HG02973 (cell line): ENCODE results near the gene CELSR3.

Source experiments
- ATAC-seq: cut with Tn5 transposase; IDR thresholded peaks from one replicate; pipeline ENCODE4 v1.9.1; 2021; ENCODE audit warnings: moderate library complexity; ENCODE audit not compliant: unreplicated experiment

The CELSR3 gene

DNA sequence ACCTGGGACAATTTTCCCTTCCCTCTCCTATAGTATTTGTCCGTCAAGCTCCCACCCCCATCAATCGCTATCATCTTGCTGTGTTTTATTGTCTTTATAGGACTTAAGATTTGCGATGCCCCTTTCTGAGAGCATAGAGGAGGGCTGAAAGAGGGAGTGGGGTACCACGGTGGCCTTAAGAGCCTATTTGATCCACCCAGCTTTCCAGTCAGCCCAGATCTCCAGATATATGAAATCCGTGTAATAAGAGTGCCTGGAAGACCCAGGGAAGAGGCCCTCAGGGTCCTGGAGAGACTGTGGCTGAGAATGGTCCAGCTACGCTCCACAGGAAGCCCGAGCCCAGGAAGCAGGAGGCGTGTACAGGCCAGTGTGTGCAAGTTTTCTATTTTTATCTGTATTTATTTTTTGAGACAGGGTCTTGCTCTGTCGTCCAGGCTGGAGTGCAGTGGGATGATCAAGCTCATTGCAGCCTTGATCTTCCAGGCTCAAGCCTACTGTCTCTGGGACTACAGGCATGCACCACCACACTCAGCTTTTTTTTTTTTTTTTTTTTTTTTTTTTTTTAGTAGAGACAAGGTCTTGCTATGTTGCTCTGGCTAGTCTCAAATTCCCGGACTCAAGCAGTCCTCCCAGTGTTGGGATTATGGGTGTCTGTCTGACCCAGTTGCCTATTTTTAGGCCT lies 24.0 kb upstream of the CELSR3 start:
- ATAC-seq, result no peak

DNA sequence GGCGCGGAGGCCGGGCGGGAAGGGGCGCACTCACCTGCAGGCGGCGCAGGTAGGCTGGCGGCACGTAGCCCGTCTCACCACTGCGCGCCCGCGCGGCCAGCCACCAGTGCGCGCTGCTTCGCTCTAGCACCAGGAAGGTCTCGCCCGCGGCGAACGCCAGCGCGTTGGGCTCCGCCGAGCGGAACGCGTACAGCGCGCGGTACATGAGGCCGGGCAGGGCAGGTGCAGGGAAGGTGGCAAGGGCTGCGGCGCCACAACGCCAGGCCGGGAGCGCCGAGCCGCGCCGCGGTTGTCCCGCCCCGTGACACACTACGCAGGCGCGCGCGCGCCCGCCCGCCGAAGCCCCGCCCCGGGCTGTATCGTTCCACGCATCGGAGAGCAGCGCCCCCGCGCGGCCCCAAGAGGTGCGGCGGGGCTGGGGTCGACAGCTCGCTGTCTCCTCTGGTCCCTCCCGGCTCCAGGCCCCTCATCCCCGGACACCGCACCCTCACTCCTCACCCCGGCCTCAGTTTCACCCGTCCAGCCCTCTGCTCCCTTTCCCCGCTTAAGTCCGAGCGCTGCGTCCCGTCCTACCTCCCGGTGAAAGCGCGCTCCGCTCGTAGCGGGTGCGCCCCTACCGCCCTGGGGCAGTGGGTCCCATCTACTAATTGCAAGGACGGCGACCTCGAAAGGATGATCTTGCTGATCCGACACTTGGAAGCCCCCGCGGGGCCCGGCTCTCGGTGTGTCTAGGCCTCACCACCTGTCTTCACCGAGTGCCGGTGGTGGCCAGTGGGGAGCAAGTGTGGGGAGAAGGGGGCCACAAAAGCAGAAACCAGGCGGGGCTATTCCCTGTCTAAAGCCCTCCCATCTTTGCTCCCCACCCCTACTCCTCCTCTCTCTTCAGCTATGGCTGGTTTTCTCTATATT lies 23.2 kb upstream of the CELSR3 start, which contains the start of gene NCKIPSD:
Gene NCKIPSD (minus strand): TSS at position 313 of the 909 bp plus-strand sequence. CDS start 108 bp downstream, at position 205.
- peak; percentile 76 for ATAC-seq

DNA sequence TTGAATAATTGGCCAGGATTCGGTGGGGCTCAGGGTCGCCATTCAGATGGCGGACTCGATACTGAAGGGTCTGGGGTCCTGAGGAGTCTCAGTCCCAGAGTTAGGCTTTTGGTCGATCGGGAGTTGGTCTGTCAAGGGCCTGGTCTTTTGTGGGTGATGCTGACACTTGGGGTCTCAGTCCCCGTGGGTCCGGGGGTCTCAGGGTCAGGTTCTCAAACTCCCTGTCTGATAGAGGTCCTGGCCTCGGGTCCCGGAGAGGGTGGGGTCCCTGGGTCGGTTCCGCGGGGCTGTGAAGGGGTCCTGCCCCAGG lies 22.6 kb upstream of the CELSR3 start:
- no peak for ATAC-seq

DNA sequence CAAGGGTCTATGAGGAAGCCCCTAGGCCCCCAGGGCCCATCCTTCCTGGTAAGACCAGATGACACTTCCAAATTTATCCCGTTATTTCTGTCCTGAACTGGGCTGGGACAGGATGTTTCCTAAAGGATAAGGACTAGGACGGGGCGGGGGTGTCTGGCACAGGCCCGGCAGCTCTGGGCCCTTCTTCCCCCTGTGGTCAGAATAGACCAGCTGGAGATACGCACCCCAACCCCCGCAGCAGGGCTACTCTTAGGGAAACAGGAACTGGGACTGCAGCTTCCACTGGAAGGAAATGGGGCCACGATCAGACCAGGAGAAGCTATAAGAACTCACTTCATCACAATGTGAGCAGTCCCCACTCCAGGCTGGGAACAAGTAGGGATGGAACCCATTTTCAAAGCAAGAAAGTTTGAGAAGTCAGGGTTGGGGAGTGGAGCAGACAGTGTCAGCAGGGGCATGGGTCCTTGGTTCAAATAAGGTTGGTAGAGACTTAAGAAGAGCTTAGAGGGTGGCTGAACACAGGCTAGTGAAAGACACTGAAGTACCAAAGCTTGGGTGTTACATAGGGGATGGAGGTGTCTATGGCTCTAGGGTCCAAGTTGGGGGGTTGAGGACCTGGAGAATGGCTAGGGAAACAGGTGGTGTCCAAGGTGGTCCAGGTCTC lies 21.9 kb upstream of the CELSR3 start:
- ATAC-seq, result no peak

DNA sequence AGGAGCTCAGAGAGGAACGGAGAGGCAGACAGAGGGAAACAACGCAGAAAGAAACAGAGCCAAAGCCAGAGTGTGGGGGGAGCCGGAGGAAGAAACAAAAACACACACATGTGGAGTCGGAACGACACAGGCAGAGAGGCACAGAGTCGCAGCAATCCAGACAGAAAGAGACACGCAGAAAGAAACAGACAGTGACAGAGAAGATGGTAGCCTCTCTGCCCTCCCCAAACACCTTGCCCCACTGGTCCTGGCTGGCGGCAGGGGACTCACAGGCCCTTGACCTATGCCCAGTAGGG lies 21.3 kb upstream of the CELSR3 start:
- ATAC-seq, result no peak

DNA sequence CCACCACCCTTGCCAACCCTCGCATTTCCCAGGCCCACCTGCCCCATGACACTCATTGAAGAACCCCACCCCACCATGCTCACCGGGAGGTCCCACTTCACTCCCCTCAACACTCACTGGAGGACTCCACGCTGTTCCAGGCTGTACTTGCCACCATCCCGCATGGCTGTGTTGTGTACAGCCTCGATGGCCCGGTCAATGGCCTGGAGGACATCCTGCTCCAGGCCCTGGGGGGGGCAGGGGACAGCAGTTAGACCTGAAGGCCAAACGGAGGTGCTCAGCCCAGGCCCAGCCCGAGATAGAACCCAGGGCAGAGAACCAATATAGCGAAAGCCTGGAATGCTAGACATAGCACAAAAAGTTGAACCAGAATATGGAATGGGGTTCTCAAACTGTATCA lies 20.1 kb upstream of the CELSR3 start:
- no peak for ATAC-seq

DNA sequence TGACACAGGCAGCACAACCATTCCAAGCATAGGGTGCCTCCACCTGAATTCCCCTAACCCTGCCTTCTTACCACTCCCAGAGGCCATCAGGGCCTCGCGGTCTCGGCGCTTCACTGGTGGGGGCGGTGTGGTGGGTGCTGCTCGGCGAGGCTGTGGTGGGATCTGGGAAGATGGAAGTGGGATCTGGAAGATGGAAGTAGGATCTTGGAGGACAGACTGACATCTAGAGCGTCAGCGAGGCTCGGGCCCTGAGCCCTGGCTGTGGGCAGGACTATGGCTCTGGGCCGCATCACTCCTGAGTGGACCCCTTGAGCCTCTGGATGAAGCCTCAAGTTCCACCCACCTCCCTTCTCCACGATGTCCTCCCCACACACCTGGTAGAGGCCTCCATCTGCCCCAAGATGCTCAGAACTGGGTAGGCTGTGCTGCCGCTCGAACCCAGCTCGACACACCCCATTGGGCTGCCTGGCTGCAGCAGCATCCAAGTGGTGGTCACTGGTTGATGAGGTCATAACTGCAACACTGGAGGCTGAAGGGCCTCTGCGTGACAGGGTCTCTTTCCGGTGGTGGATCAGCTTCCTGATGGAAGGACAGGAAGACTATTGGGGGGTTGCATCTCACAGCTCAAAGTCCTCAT lies 19.4 kb upstream of the CELSR3 start:
- ATAC-seq, result no peak

DNA sequence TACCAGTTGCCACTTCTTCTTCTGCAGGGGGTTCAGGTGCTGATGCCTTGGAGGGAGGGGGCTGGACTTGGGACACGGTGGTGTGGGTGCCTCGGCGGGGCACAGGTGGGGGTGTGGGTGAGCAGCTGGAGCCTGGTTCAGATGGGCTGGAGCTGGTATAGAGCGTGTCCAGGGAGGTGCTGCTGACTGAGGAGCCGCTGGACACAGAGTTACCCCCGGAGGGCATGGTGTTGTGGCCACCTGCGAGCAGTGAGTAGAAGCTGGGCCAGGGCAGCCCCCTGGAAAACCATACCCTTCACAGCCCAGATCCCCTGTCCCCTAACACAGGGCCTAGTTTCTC lies 18.8 kb upstream of the CELSR3 start:
- no peak for ATAC-seq

DNA sequence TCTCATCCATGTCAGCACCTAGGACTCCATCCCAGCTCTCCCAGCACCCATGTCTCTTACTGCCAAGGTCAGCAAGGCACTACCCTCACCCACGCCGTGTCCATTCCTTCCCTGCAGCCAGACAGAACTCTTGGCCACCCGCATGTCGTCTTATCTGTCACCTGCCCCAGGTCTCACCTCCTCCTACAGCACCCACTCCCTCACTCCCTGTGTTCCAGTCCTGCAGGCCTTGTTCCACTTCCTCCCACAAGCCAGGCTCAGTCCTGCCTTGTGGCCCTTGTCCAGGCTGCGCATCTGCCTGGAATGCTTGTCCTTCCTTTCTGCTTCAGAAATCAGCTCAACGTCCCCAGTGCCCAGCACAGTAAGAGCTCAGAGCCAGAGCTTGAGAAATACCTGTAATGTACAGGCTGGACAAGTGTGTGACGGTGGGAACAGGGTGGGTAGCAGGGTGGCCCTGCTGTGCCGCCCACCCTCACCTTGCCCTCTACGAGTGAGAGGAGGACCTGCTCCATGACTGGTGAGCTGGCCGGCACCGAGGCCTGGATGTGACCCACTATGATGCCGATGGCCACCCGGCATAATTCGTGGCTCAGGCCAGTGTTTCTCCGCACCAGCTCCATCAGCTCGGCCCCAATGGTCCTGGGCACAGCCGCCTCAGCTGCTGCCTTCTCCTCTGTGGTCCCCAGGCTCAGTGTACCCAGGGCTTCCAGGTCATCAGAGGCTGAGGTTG lies 18.3 kb upstream of the CELSR3 start:
- no peak for ATAC-seq

DNA sequence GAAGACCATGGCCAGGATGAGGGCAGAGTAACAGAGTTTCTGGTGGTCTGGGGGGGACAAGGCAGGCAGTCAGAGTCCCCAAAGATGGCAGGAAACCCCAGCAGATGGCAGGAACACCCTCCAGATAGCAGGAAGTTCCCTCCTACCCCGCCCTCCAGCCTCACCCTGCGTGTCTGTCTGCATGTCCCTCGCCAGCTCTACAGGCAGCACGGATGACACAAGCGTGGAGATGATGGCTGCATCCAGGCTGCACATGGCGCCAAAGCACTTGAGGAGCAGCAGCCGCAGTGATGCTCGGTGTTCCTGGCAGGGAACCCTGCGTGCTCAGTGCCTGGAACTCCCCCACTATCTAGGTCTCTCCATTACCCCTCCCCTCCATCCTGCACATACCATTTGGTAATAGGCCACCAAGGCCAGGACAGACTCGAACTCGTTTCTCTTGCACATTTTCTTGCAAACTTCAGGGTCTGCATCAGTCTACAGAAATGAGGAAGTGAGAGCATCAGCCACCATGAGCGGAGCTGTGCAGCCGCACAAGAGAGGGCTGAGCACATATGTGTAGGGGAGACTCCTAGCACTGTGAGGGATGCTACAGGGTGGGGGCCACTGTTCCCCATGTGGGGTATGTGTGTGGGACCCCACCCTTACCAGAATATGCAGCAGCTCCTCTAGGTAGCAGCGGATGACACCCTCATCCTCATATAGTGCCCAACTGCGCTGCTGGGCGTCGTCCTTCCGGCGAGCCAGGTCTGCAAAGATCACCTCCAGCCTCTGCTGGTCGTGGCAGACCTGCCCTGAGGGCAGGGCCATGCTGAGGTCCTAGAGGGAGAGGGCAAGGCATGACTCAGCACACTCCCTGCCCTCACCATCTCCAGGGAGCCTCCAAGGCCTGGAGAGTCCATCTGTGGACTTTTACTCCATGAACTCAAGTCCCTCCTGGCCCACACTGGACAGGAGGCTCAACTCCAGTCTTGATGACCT lies 17.0 kb upstream of the CELSR3 start:
- ATAC-seq, result no peak

DNA sequence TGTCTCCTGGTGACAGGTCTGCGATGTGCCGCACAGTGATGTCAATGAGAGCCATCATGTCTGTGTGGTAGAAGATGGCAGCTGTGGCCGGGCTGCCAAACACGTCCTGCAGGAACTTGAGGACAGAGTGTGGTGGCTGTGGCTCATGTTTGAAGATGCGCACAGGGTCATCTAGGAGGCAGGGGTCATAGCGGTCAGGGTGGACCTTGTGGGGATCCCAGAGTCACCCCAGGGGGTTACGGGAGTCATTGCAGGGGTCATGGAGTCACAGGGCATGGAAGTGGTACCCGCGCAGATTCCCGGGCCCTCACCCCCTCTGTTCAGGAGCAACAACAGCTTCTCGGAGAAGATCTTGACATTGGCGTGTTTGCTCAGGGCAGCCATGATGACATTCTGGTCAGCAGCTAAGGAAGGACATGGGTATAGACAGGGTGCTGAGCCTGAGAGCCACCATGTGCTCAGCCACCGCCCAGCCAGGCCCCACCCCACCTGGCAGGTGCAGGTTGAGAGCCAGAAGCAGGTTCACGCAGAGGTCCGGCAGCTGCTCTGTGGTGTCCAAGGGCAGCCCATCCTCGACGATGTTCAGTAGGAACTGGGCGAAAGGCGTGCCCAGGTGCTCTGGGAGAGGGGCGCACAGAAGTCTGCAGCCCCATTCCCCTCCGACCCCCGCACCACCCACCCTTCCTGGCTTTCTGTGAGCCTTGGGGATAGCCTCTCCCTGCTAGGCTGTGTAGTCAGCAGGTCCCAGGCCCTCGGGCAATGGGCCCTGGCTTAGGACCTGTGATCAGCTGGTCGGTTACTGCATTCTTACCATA lies 16.1 kb upstream of the CELSR3 start:
- ATAC-seq, result no peak

DNA sequence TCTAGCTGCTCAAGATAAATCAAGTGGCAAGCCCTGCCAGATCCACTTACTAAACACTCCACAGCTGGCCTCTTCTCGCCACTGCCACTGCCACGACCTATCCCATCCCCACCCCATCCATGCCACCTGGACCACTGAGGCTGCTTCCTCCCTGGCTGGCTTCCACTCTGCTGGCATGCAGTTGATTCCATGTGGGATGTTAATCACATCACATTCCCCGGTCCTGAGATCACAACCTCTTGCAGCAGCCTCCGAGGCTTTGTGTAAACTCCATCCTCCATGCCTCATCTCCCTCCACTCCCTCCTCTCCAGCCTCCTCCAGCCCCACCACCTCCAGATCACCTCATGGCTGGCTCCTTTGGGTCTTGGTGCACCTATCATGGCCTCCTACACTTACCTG lies 15.4 kb upstream of the CELSR3 start:
- ATAC-seq, result no peak

DNA sequence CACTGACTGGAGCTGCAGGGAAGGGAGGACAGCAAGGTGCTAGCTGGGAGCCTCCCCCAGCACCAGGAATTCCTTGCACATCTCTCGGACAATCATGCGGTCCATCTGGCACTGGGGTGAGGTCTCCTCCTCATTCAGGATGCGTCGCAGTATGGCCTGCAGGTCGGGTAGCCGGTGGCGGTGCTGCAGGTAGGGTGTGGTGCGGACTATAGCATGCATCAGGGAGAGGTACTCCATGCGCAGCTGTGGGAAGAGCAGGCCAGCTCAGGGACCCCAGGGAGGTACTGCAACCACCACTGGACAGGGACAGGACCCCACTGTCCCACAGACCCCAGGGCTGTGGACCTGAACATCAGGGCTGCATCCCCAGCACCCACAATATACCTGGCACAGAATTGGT lies 11.8 kb upstream of the CELSR3 start:
- ATAC-seq, result no peak

DNA sequence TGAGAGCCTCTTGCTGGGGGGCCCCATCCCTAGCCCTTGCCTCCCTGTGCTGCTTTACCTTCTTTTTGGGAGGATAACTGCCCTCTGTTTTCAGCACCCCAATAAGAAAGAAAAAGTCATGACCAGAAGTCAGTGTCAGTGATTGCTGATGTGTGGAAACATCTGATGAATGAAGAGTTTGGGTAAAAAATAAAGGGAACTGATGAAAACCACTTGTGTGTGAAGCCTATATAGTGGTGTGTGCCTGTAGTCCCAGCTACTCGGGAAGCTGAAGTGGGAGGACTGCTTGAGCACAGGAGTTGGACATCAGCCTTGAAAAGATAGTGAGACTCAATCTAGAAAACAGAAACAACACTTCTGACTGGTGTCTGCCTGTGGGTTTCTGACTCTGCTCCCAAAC lies 9.8 kb upstream of the CELSR3 start:
- no peak for ATAC-seq

DNA sequence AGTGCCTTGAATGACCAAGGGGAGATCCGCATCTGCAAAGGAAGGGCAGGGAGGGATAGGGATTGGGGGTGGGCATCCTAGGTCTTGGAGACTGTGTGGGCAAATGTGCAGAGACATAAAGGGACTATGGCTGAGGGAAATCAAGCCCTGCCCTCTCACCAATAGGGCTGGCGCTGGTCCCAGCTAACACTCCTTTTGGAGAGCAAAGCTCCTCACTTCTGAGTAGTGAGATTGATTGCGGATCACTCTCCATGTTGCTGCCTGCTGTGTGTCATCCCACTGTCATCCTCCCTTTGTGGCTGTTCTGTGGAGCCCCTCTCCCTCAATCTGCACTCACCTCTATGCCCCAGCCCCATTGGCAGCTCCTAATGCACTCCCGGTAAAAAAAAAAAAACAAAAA lies 2.2 kb upstream of the CELSR3 start:
- no peak for ATAC-seq

DNA sequence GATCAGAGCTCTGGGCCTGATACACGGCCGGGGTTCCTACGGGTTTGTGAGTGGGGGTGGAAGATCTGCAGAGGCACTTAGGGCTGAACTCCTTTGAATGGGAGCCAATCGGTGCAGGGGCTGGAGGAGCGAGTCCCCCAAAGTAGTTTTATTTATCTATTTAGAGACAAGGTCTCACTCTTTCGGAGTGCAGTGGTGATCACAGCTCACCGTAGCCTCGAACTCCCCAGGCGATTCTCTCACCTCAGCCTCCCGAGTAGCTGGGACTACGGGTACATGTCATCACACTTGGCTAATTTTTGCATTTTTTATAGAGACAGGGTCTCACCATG lies 1.6 kb upstream of the CELSR3 start:
- no peak for ATAC-seq

DNA sequence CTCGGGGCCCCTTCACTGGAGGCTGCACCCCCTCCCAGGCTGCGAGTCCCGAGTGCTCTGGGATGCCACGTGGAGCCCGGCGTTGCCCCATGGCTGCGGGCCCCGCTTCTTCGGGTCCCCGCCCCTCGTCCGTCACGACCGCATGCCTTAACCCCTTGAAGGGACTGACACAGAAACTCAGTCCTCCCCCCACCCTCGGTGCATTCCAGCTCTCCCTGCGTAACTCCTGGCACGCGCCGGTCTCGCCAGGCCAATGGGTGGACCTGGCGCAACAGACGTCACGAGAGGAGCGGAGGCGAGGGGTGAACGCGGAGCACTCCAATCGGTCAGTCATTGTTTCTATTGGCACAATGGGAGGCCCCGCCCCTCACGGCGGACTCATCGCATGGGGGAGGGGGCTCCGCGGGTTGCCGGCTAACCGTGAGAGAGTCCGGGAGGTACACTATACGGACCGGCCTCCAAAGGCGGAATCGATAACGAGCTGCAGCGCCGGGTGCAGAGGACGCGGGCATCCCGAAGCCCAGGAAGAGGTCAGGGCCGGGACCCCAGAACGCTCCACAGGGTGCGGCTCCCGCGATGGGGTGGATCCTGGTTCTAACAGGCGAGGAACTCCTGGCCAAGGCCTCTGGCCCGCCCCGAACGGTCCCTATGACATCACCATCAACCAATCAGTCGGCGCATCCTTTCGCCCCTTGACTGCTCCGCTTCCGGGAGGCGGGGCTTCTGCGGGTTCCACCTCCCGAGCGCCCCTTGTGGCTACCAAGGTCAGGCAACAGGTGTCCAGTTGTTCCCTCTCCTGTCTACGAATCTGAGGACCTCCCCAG lies 1.0 kb upstream of the CELSR3 start:
- ATAC-seq, result peak; percentile 71

DNA sequence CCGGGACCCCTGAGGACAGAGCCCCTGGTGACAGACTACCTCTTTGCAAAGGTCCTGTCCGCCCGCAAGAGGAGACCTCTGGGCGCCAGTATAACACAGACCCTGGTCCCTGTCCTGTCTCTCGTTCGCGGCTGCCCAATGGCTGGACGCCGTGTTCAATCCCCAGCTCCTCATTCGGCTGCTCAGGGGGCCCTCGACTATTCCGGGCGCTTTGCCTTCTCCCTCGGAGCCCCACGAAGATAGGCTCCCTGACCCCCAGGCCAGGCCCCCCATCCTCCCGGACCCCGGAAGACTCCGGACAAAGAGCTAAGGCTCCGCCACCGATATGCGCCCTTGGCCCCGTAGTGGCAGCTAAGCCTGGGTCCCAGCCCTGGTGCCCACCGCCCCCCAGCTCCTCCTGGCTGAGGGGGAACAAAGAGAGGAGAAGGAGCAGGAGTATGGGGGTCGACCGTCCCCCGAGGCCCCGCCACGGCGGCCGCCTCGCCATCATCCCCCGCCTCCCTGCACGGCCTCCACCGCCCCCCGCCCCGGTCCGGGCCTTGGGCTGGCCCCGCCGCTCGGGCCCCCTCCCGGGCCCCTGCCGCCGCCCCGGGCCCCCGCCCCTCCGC lies 437 bp downstream of the CELSR3 start:
- no peak for ATAC-seq
